ENCODE data around the gene OTULINL. TPM values are rescaled to one million over a fixed set of nuclear protein-coding genes. Genes with fewer than 3 reads are reported as not detected.

OTULINL gene
- total RNA-seq, 2 experiments from 2014 or later = 9.4 to 10.9 TPM

- H3K36me3 Mint-ChIP-seq (ENCODE audit: low read depth) = no peaks in the 10 kb centered on the region
- no peaks in the 10 kb centered on the region for H3K9me3 Mint-ChIP-seq (ENCODE audit: low read depth)
- intact Hi-C loops (cut with DNase I, micrococcal nuclease) = loop anchor here in 1 of 2 experiments (10.0 kb wide), 1 partner anchor 1866 kb away; no protein-coding TSS in a partner anchor
- H3K27me3 Mint-ChIP-seq = no peaks in the 10 kb centered on the region
- ChIA-PET POLR2A (no interaction called here), CTCF (interaction anchor here (1.4 kb wide), 1 partner anchor 29 kb away, joined by 4 read pairs; no protein-coding TSS in a partner anchor)
- H3K27ac Mint-ChIP-seq = no peak overlapping the region
- ATAC-seq = no peak
- no peak overlapping the region for H3K4me3 Mint-ChIP-seq
- peaks cover 65% of the 10 kb centered on the region for H3K4me1 Mint-ChIP-seq
- no peak for DNase-seq
These were observed 7.4 kb downstream of the OTULINL start for GRCh38 chr5:14588758-14589543.

GRCh38 chr5:14590949-14591348 lies 9.4 kb downstream of the OTULINL start:
- H3K9me3 Mint-ChIP-seq (ENCODE audit: low read depth) = no peaks in the 10 kb centered on the region
- H3K27ac Mint-ChIP-seq = no peak overlapping the region
- H3K36me3 Mint-ChIP-seq (ENCODE audit: low read depth) = no peaks in the 10 kb centered on the region
- intact Hi-C loops (cut with DNase I, micrococcal nuclease) = no loop called here
- H3K4me3 Mint-ChIP-seq = no peak overlapping the region
- DNase-seq (no peak), ATAC-seq (no peak)
- no peaks in the 10 kb centered on the region for H3K27me3 Mint-ChIP-seq
- ChIA-PET CTCF (interaction anchor here (4.0 kb wide), 1 partner anchor 8 kb away, joined by 26 read pairs; the partner anchor contains the start of gene OTULINL), POLR2A (no interaction called here)
- peaks cover 71% of the 10 kb centered on the region for H3K4me1 Mint-ChIP-seq

GRCh38 chr5:14591548-14591947 lies 10.0 kb downstream of the OTULINL start:
- no peak overlapping the region for H3K4me3 Mint-ChIP-seq
- intact Hi-C loops (cut with DNase I, micrococcal nuclease) = no loop called here
- ChIA-PET POLR2A (interaction anchor here (1.2 kb wide), 1 partner anchor 9 kb away, joined by 8 read pairs; no protein-coding TSS in a partner anchor), CTCF (interaction anchor here (0.6 to 4.0 kb wide), 2 partner anchors 8 to 134 kb away, joined by 3 to 26 read pairs; partner anchors contain the start of gene OTULINL)
- ATAC-seq = no peak
- no peaks in the 10 kb centered on the region for H3K9me3 Mint-ChIP-seq (ENCODE audit: low read depth)
- no peak overlapping the region for H3K27ac Mint-ChIP-seq
- no peaks in the 10 kb centered on the region for H3K36me3 Mint-ChIP-seq (ENCODE audit: low read depth)
- no peak for DNase-seq
- H3K27me3 Mint-ChIP-seq = no peaks in the 10 kb centered on the region
- peaks cover 77% of the 10 kb centered on the region for H3K4me1 Mint-ChIP-seq

GRCh38 chr5:14593326-14594021 lies 11.9 kb downstream of the OTULINL start:
- peak overlapping the region; percentile 30 for H3K4me3 Mint-ChIP-seq
- intact Hi-C loops (cut with DNase I, micrococcal nuclease) = loop anchor here in 1 of 2 experiments (2.0 kb wide), 2 partner anchors 71 to 179 kb away; partner anchors contain the start of gene OTULIN
- CTCF ChIA-PET = interaction anchor here (1.2 to 4.0 kb wide), 3 partner anchors 10 to 229 kb away, joined by 4 to 26 read pairs (median 5); partner anchors contain the start of gene OTULINL

GRCh38 chr5:14594378-14595074 lies 12.9 kb downstream of the OTULINL start:
- H3K9me3 Mint-ChIP-seq (ENCODE audit: low read depth) = no peaks in the 10 kb centered on the region
- peak overlapping the region; percentile 96 for H3K27ac Mint-ChIP-seq
- ChIA-PET POLR2A (no interaction called here), CTCF (interaction anchor here (1.7 to 4.0 kb wide), 2 partner anchors 11 to 230 kb away, joined by 4 to 26 read pairs; partner anchors contain the start of gene OTULINL)
- no peaks in the 10 kb centered on the region for H3K36me3 Mint-ChIP-seq (ENCODE audit: low read depth)
- no peaks in the 10 kb centered on the region for H3K27me3 Mint-ChIP-seq
- peak overlapping the region; percentile 66 for H3K4me3 Mint-ChIP-seq
- DNase-seq (no peak), ATAC-seq (peak; percentile 44)
- peaks cover 79% of the 10 kb centered on the region for H3K4me1 Mint-ChIP-seq
- intact Hi-C loops (cut with DNase I, micrococcal nuclease) = loop anchor here (1.0 to 5.0 kb wide), 4 partner anchors 12 to 182 kb away; partner anchors contain the start of gene OTULIN (in 1 of the 2)

More at GRCh38 chr5:14593326-14594021, 11.9 kb downstream of the OTULINL start:
- ATAC-seq = peak; percentile 23
- peak; percentile 34 for DNase-seq
- no peaks in the 10 kb centered on the region for H3K9me3 Mint-ChIP-seq (ENCODE audit: low read depth)
- H3K36me3 Mint-ChIP-seq (ENCODE audit: low read depth) = no peaks in the 10 kb centered on the region
- no peaks in the 10 kb centered on the region for H3K27me3 Mint-ChIP-seq
- peak overlapping the region; percentile 96 for H3K27ac Mint-ChIP-seq
- H3K4me1 Mint-ChIP-seq = peaks cover 86% of the 10 kb centered on the region
- POLR2A ChIA-PET = interaction anchor here (0.6 kb wide), 1 partner anchor 77 kb away, joined by 5 read pairs; no protein-coding TSS in a partner anchor

GRCh38 chr5:14595189-14595588 lies 13.6 kb downstream of the OTULINL start:
- DNase-seq (peak; percentile 52), ATAC-seq (peak; percentile 71)
- intact Hi-C loops (cut with DNase I, micrococcal nuclease) = loop anchor here (1.0 to 5.0 kb wide), 4 partner anchors 13 to 183 kb away; partner anchors contain the start of gene OTULIN (in 1 of the 2)
- Mint-ChIP-seq H3K9me3 (ENCODE audit: low read depth) (peaks cover 1% of the 10 kb centered on the region), H3K4me1 (peaks cover 85% of the 10 kb centered on the region), H3K36me3 (ENCODE audit: low read depth) (peaks cover under 1% of the 10 kb centered on the region), H3K4me3 (peak overlapping the region; percentile 66), H3K27me3 (no peaks in the 10 kb centered on the region), H3K27ac (peak overlapping the region; percentile 96)
- CTCF ChIA-PET = no interaction called here
- POLR2A ChIA-PET = no interaction called here

- ChIA-PET POLR2A (no interaction called here), CTCF (no interaction called here)
- H3K4me1 Mint-ChIP-seq = peaks cover 81% of the 10 kb centered on the region
- ATAC-seq (no peak), DNase-seq (no peak)
- peak overlapping the region; percentile 96 for H3K27ac Mint-ChIP-seq
- H3K27me3 Mint-ChIP-seq = no peaks in the 10 kb centered on the region
- H3K36me3 Mint-ChIP-seq (ENCODE audit: low read depth) = peaks cover 5% of the 10 kb centered on the region
- peaks cover 1% of the 10 kb centered on the region for H3K9me3 Mint-ChIP-seq (ENCODE audit: low read depth)
- intact Hi-C loops (cut with DNase I, micrococcal nuclease) = loop anchor here (1.0 to 5.0 kb wide), 4 partner anchors 14 to 184 kb away; partner anchors contain the start of gene OTULIN (in 1 of the 2)
- H3K4me3 Mint-ChIP-seq = peak overlapping the region; percentile 66
These were observed 14.3 kb downstream of the OTULINL start for GRCh38 chr5:14595891-14596290.

- no peaks in the 10 kb centered on the region for H3K27me3 Mint-ChIP-seq
- CTCF ChIA-PET = no interaction called here
- ATAC-seq = no peak
- no peak overlapping the region for H3K4me3 Mint-ChIP-seq
- H3K36me3 Mint-ChIP-seq (ENCODE audit: low read depth) = peaks cover 14% of the 10 kb centered on the region
- DNase-seq = no peak
- H3K27ac Mint-ChIP-seq = no peak overlapping the region
- H3K4me1 Mint-ChIP-seq = peaks cover 72% of the 10 kb centered on the region
- POLR2A ChIA-PET = no interaction called here
- intact Hi-C loops (cut with DNase I, micrococcal nuclease) = loop anchor here in 1 of 2 experiments (5.0 kb wide), 1 partner anchor 185 kb away; no protein-coding TSS in a partner anchor
- H3K9me3 Mint-ChIP-seq (ENCODE audit: low read depth) = peaks cover 1% of the 10 kb centered on the region
These were observed 15.5 kb downstream of the OTULINL start for GRCh38 chr5:14597080-14597479.

- Mint-ChIP-seq H3K9me3 (ENCODE audit: low read depth) (peaks cover 1% of the 10 kb centered on the region), H3K4me1 (peaks cover 61% of the 10 kb centered on the region), H3K27me3 (no peaks in the 10 kb centered on the region), H3K27ac (no peak overlapping the region), H3K4me3 (no peak overlapping the region), H3K36me3 (ENCODE audit: low read depth) (peaks cover 25% of the 10 kb centered on the region)
- ATAC-seq (no peak), DNase-seq (no peak)
- ChIA-PET CTCF (interaction anchor here (1.4 kb wide), 1 partner anchor 9 kb away, joined by 3 read pairs; no protein-coding TSS in a partner anchor), POLR2A (no interaction called here)
- intact Hi-C loops (cut with DNase I, micrococcal nuclease) = loop anchor here in 1 of 2 experiments (5.0 kb wide), 1 partner anchor 186 kb away; no protein-coding TSS in a partner anchor
These were observed 16.6 kb downstream of the OTULINL start for GRCh38 chr5:14598225-14598624.

- Mint-ChIP-seq H3K9me3 (ENCODE audit: low read depth) (peaks cover 1% of the 10 kb centered on the region), H3K27me3 (no peaks in the 10 kb centered on the region), H3K4me3 (no peak overlapping the region), H3K36me3 (ENCODE audit: low read depth) (peaks cover 27% of the 10 kb centered on the region), H3K4me1 (peaks cover 47% of the 10 kb centered on the region), H3K27ac (no peak overlapping the region)
- ChIA-PET POLR2A (no interaction called here), CTCF (no interaction called here)
- ATAC-seq (no peak), DNase-seq (no peak)
- intact Hi-C loops (cut with DNase I, micrococcal nuclease) = loop anchor here in 1 of 2 experiments (5.0 kb wide), 1 partner anchor 187 kb away; no protein-coding TSS in a partner anchor
These were observed 18.0 kb downstream of the OTULINL start for GRCh38 chr5:14599476-14600127.
